ENCODE measurements around the gene DUSP6.

Gene DUSP6

GRCh38 chr12:89299931-89300330 lies 52.4 kb downstream of the DUSP6 start:
- Histone ChIP-seq H3K27me3 (ENCODE audit: control insufficient read depth, low read length) (no peaks in the 10 kb centered on the region; the same call in 1 of the 2 replicates), H3K4me2 (ENCODE audit: low read length) (no peak overlapping the region), H3K4me3 (ENCODE audit: low read length) (no peak overlapping the region), H3K9me3 (ENCODE audit: control insufficient read depth, insufficient read depth, low read length) (no peaks in the 10 kb centered on the region), H3K9me2 (replicated peaks; ENCODE audit: control insufficient read depth, low read length) (no peaks in the 10 kb centered on the region), H4K20me1 (ENCODE audit: control insufficient read depth, insufficient read depth, low read depth, low read length) (no peaks in the 10 kb centered on the region), H3F3A (ENCODE audit: control insufficient read depth, insufficient read depth) (no peaks in the 10 kb centered on the region), H3K36me3 (ENCODE audit: control insufficient read depth, low read length) (no peaks in the 10 kb centered on the region), H3K27ac (ENCODE audit: low read depth, low read length) (no peak overlapping the region), H3K4me1 (ENCODE audit: control insufficient read depth, low read length) (no peaks in the 10 kb centered on the region), H3K79me2 (ENCODE audit: control insufficient read depth, low read length) (no peaks in the 10 kb centered on the region)
- no peak for TF ChIP-seq EZH2phosphoT487 (IDR thresholded peaks at IDR 0.05; ENCODE audit: borderline replicate concordance, low read length)
- no peak for TF ChIP-seq CTCF (IDR thresholded peaks at IDR 0.05; ENCODE audit: low read depth, low read length, poor library complexity, severe bottlenecking)

- H3K4me1 ChIP-seq (ENCODE audit: control insufficient read depth, low read length): no peaks in the 10 kb centered on the region
- TF ChIP-seq CTCF (IDR thresholded peaks at IDR 0.05; ENCODE audit: low read depth, low read length, poor library complexity, severe bottlenecking): no peak
- no peak for TF ChIP-seq EZH2phosphoT487 (IDR thresholded peaks at IDR 0.05; ENCODE audit: borderline replicate concordance, low read length)
- no peaks in the 10 kb centered on the region for H3K79me2 ChIP-seq (ENCODE audit: control insufficient read depth, low read length)
- no peak overlapping the region for H3K4me3 ChIP-seq (ENCODE audit: low read length)
- no peaks in the 10 kb centered on the region for H3K9me2 ChIP-seq (replicated peaks; ENCODE audit: control insufficient read depth, low read length)
- no peak overlapping the region for H3K27ac ChIP-seq (ENCODE audit: low read depth, low read length)
- H3K4me2 ChIP-seq (ENCODE audit: low read length): no peak overlapping the region
- H3K36me3 ChIP-seq (ENCODE audit: control insufficient read depth, low read length): no peaks in the 10 kb centered on the region
- H3F3A ChIP-seq (ENCODE audit: control insufficient read depth, insufficient read depth): no peaks in the 10 kb centered on the region
- no peaks in the 10 kb centered on the region for H4K20me1 ChIP-seq (ENCODE audit: control insufficient read depth, insufficient read depth, low read depth, low read length)
- no peaks in the 10 kb centered on the region; the same call in 1 of the 2 replicates for H3K27me3 ChIP-seq (ENCODE audit: control insufficient read depth, low read length)
- no peaks in the 10 kb centered on the region for H3K9me3 ChIP-seq (ENCODE audit: control insufficient read depth, insufficient read depth, low read length)
Observed at GRCh38 chr12:89299417-89299816, 52.9 kb downstream of the DUSP6 start.
